Body of pancreas (tissue), 4 donors: ENCODE data around the gene RAD9B.

Experiments used
- POLR2A ChIP-seq, 3 donors: fragments of 450-650 bp; IDR thresholded peaks; one replicate each; pipeline ENCODE4 v1.6.1; 2016; ENCODE audit warnings: antibody characterized with exemption in 3 of 3, mild to moderate bottlenecking in 2 of 3
- TF ChIP-seq, protein P1 (sequence below), 7 experiments: fragments of 450-650 bp in 4 of 7; fragments of 200-600 bp in 3 of 7; sonication (generic) in 3 of 7; IDR thresholded peaks; one replicate each; pipeline ENCODE4 v1.5.1; 2016 to 2019; ENCODE audit warnings: antibody characterized with exemption in 7 of 7

GRCh38 chr12:110466791-110467190 lies 35.3 kb upstream of the RAD9B start:
- TF ChIP-seq, protein P1, sequence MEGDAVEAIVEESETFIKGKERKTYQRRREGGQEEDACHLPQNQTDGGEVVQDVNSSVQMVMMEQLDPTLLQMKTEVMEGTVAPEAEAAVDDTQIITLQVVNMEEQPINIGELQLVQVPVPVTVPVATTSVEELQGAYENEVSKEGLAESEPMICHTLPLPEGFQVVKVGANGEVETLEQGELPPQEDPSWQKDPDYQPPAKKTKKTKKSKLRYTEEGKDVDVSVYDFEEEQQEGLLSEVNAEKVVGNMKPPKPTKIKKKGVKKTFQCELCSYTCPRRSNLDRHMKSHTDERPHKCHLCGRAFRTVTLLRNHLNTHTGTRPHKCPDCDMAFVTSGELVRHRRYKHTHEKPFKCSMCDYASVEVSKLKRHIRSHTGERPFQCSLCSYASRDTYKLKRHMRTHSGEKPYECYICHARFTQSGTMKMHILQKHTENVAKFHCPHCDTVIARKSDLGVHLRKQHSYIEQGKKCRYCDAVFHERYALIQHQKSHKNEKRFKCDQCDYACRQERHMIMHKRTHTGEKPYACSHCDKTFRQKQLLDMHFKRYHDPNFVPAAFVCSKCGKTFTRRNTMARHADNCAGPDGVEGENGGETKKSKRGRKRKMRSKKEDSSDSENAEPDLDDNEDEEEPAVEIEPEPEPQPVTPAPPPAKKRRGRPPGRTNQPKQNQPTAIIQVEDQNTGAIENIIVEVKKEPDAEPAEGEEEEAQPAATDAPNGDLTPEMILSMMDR (IDR thresholded peaks at IDR 0.05) = no peak
- TF ChIP-seq POLR2A (IDR thresholded peaks at IDR 0.05) = no peak
